Measurements from ENCODE around the gene DCAF15.

DCAF15 gene

DNA sequence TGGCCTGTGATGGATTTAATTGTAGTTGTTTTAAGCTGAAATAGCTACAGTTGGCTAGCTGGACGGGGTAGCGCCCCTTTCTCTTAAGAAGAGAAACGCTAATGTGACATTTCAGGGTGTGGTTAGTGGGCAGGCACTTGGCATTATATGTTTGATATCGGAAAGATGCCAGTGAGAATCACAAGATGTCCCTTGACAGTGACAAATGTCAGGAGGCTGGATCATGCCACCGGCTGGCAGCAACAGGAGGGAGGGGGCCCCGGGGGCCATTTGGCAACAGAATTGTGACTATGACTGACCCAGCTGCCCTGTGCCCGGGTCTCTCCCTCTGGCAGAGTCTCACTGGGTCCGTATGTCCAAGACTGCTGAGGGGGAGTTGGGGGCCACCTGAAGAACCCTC lies 4.7 kb downstream of the DCAF15 start:
- peaks cover 11 to 15% of the 10 kb centered on the region in 2 experiments for H3K4me1 ChIP-seq (ENCODE audit: control insufficient read depth in 1 of 2, insufficient read depth in 1 of 2, low read depth in 1 of 2, low read length in 1 of 2)
- no peaks in the 10 kb centered on the region for H3K9me3 ChIP-seq
- no peaks in the 10 kb centered on the region for H3K27me3 ChIP-seq
- TF ChIP-seq, protein P1, sequence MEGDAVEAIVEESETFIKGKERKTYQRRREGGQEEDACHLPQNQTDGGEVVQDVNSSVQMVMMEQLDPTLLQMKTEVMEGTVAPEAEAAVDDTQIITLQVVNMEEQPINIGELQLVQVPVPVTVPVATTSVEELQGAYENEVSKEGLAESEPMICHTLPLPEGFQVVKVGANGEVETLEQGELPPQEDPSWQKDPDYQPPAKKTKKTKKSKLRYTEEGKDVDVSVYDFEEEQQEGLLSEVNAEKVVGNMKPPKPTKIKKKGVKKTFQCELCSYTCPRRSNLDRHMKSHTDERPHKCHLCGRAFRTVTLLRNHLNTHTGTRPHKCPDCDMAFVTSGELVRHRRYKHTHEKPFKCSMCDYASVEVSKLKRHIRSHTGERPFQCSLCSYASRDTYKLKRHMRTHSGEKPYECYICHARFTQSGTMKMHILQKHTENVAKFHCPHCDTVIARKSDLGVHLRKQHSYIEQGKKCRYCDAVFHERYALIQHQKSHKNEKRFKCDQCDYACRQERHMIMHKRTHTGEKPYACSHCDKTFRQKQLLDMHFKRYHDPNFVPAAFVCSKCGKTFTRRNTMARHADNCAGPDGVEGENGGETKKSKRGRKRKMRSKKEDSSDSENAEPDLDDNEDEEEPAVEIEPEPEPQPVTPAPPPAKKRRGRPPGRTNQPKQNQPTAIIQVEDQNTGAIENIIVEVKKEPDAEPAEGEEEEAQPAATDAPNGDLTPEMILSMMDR (IDR thresholded peaks at IDR 0.05) = no peak
- H3K4me3 ChIP-seq (ENCODE audit: low read depth in 1 of 2, low read length in 1 of 2) = no peak overlapping the region
- H3K36me3 ChIP-seq = peaks cover 80% of the 10 kb centered on the region
- no peak overlapping the region for H3K27ac ChIP-seq

DNA sequence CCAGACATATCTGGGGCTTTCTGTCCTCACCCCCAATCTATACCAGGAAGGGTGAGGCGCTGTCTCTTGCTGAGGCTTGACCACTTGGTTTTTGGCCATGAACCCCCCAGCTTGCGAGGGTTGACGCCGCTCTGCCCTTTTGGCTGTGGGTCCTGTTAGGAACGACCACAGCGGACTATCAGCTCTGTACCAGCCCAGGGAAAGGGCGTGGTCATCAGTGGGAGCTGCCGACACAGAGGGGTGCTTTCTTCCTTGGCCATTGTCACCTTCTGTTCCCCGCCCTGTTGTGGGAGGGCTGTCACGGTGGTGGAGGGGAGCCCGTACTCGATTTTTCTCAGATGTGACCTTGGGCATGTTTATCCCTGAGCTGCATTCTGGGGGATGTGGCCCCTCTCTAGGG lies 5.7 kb downstream of the DCAF15 start:
- Histone ChIP-seq H3K4me3 (ENCODE audit: low read depth in 1 of 2, low read length in 1 of 2) (no peak overlapping the region), H3K4me1 (ENCODE audit: control insufficient read depth in 1 of 2, insufficient read depth in 1 of 2, low read depth in 1 of 2, low read length in 1 of 2) (peaks cover 8 to 13% of the 10 kb centered on the region in 2 experiments), H3K27ac (no peak overlapping the region), H3K27me3 (no peaks in the 10 kb centered on the region), H3K36me3 (peaks cover 90% of the 10 kb centered on the region), H3K9me3 (no peaks in the 10 kb centered on the region)
- TF ChIP-seq, protein P1 (IDR thresholded peaks at IDR 0.05) = no peak

DNA sequence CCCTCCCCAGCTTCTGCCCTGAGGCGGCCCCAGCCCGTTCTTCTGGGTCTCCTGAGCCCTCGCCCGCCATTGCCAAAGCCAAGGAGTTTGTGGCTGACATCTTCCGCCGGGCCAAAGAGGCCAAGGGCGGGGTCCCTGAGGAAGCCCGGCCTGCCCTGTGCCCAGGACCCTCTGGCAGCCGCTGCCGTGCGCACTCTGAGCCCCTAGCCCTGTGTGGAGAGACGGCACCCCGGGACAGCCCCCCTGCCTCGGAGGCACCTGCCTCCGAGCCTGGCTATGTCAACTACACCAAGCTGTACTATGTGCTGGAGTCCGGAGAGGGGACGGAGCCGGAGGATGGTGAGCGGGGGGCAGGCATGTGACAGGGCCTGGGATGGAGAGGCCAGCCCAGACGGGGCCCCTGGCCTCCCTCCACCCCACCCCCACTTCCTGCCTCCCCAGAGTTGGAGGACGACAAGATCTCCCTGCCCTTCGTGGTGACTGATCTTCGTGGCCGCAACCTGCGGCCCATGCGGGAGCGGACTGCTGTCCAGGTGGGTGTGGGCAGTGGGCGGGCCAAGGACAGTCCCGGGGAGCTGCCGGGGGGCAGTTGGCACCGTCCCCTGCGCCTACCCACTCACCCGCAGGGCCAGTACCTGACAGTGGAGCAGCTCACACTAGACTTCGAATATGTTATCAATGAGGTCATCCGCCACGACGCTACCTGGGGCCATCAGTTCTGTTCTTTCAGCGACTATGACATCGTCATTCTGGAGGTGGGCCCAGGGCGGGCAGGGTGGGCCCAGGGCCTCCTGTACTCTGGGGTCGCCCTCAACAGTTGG lies 7.0 kb downstream of the DCAF15 start:
- no peaks in the 10 kb centered on the region for H3K27me3 ChIP-seq
- no peaks in the 10 kb centered on the region for H3K4me1 ChIP-seq (ENCODE audit: control insufficient read depth in 1 of 2, insufficient read depth in 1 of 2, low read depth in 1 of 2, low read length in 1 of 2)
- H3K4me3 ChIP-seq (ENCODE audit: low read depth in 1 of 2, low read length in 1 of 2) = no peak overlapping the region
- no peaks in the 10 kb centered on the region for H3K9me3 ChIP-seq
- TF ChIP-seq, protein P1 (IDR thresholded peaks at IDR 0.05) = no peak
- H3K36me3 ChIP-seq = peaks cover 99% of the 10 kb centered on the region
- no peak overlapping the region for H3K27ac ChIP-seq

DNA sequence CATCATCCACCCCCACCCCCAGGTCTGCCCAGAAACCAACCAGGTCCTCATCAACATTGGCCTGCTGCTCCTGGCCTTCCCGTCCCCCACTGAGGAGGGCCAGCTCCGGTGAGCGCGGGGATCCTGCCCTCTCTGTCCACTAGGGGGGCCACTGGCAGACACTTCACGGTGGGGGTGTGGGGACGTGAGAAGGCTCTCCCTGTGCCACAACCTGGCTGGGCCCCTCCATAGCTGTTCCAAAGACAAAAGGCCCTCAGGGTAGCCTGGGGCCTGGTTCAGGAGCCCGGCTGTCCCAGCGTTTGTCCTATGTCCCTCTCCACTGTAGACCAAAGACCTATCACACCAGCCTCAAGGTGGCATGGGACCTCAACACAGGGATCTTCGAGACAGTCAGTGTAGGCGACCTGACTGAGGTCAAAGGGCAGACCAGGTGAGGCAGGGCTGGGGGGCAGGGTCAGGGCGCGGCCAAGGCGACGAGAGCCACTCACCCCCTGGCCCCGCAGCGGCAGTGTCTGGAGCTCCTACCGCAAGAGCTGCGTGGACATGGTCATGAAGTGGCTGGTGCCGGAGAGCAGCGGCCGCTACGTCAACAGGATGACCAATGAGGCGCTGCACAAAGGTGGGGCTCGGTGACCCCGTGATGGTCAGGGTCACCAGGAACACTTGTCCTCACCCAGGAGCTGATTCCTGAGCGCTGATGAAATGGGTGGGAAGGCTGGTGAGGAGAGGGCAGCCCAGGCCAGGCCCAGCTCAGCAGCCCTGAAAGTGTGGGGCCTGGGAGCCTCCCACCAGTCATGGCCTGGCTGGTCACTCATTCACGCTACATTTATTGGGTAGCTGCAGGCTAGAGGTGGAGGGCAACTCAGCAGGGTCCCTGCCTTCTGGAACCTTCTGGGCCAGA lies 7.9 kb downstream of the DCAF15 start:
- Histone ChIP-seq H3K36me3 (peaks cover 99% of the 10 kb centered on the region), H3K27me3 (no peaks in the 10 kb centered on the region), H3K9me3 (no peaks in the 10 kb centered on the region), H3K4me3 (ENCODE audit: low read depth in 1 of 2, low read length in 1 of 2) (no peak overlapping the region), H3K27ac (no peak overlapping the region), H3K4me1 (ENCODE audit: control insufficient read depth in 1 of 2, insufficient read depth in 1 of 2, low read depth in 1 of 2, low read length in 1 of 2) (no peaks in the 10 kb centered on the region)
- TF ChIP-seq, protein P1 (IDR thresholded peaks at IDR 0.05) = no peak

DNA sequence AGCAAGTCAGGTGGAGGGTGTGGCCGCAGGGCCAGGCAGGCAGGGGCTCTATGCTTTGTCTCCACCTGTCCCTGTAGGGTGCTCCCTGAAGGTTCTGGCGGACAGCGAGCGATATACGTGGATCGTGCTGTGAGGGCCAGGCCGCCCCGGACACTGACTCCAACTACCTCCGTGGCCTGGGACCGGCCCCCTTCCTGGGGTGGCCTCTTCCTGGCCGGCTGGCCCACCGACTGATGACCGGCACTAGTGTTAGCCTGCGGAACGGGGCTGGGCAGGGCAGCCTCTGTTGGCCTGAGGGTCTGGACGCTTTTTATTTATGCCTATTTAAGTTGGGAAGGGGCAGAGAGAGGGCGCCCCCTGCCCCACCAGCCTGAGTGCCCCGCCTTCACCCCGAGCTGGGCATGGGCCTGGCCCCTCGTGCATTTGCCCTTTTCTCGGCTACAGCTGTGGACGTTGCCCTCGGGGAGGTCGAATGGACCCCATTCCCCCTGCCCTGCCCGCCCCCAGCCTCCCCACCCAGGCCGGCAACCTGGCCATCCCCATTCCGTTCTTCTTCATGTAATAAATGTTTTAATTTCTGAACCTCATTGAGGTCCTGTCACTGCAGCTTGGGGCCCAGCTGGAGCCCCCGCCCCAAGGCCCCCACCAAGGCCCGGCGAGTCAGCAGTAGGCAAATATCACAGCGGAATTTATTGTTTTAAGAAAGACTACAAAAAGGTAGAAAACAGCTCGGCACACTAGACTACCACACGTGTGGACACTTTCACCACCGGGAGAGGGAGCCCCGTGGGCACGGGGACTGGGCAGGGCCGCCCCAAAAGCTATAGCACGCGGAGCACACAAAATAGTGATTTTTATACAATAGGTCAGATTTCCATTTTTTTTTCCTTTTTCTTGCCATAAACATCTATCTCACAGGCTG lies 8.8 kb downstream of the DCAF15 start:
- TF ChIP-seq, protein P1 (IDR thresholded peaks at IDR 0.05) = no peak
- Histone ChIP-seq H3K9me3 (no peaks in the 10 kb centered on the region), H3K36me3 (peaks cover 99% of the 10 kb centered on the region)

More for the DNA sequence above, 8.8 kb downstream of the DCAF15 start:
- no peaks in the 10 kb centered on the region for H3K27me3 ChIP-seq
- H3K27ac ChIP-seq = no peak overlapping the region
- H3K4me1 ChIP-seq (ENCODE audit: control insufficient read depth in 1 of 2, insufficient read depth in 1 of 2, low read depth in 1 of 2, low read length in 1 of 2) = no peaks in the 10 kb centered on the region
- H3K4me3 ChIP-seq (ENCODE audit: low read depth in 1 of 2, low read length in 1 of 2) = no peak overlapping the region

All from neutrophil (primary cell).